Measurements from ENCODE around the gene TOPAZ1. TPM values are rescaled to one million over a fixed set of nuclear protein-coding genes. Genes with fewer than 3 reads are reported as not detected.
A peak's percentile ranks its signal among the peaks of the same experiment; 100 is the strongest.

The TOPAZ1 gene
- total RNA-seq = not detected
- long read RNA-seq = 0 reads

DNA sequence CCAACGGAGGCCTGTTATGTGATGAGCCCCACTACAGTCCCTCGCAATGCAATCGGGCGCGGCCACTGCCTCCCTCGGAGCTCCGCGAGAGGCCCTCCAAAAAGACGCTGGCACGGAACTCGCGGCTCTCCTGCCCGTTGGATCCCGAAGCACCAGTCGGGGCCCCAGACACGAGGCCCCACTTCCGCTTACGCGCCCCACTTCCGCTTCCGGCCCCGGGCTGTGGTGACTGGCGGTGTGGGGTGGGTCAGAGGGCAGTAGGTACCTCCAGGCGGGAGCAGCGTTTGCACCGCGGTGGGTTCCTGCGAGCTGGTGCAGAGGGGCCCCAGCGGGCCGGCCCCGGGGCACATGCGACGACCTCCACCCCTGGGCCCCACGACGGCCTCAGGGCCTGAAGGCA is at the start of gene TOPAZ1:
Gene TOPAZ1, plus strand, starts transcription at position 181 of the 400 bp plus-strand sequence. Its CDS starts 168 bp downstream, at position 349.
- ATAC-seq (no peak), DNase-seq (no peak)

DNA sequence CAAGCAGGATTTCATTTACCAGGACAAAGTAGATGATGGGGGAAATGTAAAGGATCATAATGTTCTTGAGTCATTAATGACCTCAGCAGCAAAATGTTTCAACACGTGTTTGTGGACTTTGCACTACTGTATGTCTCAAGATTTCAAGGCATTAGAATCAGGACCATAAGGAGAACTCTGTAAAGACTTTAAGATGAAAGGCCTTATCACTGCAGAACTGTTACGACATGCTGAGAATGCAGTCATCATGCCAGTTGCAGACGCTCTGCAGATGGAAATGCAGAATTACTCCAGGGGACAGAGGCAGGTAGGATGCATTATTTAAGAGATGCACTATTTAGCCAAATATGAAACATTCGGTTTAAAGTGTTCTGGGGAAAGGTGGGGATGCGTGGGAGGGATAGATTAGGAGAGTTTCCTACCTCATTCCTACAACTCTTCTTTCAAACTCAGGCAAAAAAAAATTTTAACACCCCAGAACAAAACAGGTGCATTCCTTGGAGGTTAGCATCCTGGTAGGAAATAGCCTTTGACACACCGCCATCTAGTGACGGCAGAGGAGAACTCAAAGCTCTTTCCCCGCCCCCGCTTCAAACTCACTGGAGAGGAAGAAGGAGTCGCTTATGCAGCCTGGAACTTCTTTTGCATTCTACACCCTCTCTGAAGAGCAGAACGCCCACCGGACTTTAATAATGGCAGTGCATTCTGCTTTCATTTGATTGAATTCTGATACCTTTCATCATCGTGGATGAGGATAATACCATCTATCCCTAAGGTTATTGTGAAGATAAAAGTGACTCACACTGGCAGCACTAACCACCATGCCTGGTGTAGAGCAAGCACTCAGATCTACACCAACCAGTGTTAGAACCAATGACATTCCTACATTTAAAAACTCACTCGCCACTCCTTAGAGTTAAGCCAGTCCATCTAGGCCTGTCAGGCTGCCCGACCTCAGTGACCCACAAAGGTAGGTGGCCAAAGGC is 43.1 kb upstream of the TOPAZ1 start:
- intact Hi-C loops (cut with DNase I, micrococcal nuclease) = loop anchor here in 1 of 2 donors (2.0 kb wide), 1 partner anchor 654 kb away; no protein-coding TSS in a partner anchor
- peak; percentile 90 for ATAC-seq

More for the DNA sequence above, at the start of gene TOPAZ1:
- intact Hi-C loops (cut with DNase I, micrococcal nuclease) = no loop called here

DNA sequence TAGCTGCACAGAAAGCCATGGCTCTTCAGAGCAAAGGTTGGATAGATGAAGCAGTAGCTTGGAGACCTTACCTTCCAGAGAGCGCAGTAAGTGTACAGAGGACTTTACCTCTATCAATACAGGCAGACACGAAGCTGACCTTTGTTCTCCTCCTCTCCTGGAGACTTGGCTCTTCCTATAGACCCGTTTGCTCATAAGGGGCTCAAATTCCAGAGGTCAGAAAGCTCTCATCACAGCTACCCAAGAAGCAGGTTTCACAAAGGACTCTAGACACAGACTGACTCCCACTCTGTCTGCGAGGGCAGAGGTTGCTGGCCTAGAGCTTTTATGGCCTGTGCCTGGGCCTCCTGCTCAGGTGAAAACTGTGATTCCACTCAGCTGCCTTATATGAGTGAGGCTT is 35.4 kb upstream of the TOPAZ1 start:
- DNase-seq (no peak), ATAC-seq (no peak)
- intact Hi-C loops (cut with DNase I, micrococcal nuclease) = no loop called here

More for the DNA sequence above, 43.1 kb upstream of the TOPAZ1 start:
- peak; percentile 41 to 65 for DNase-seq

DNA sequence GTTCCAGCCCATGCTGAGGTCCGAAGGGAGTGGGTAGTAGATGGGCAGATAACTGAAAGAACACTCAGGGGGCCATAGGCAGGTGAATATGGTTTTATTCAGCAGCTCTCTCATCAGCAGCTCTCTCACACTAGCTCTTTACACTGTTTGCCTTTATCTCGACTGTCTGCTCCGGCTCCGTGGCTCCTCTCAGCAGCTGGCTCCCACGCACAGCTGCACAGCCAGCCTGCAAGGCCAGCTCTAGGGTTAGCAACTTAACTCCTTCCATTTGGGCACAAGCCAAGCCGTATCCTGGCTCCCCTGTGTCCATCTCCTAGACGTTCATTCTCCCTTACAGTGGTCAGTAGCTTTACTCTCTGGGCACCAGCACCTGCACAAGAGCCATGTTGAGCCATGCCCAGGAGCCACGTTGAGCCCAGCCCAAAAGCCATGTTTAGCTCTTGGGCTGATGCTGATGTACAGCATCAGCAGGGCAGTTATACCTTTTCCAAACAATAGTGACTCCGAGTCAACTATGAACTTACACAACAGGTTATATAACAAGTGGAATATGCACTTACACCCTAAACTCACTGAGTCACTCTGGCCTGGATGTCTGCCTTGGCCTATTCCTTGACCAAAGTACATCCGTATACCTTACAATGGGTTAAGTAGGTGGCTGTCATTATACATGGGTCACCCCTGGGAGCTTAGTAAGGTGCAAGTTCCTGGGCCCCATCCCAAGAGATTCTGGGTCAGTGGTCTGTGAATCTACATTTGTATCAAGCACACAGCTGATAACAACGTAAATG is 34.6 kb upstream of the TOPAZ1 start:
- intact Hi-C loops (cut with DNase I, micrococcal nuclease) = no loop called here
- DNase-seq (no peak), ATAC-seq (no peak)

DNA sequence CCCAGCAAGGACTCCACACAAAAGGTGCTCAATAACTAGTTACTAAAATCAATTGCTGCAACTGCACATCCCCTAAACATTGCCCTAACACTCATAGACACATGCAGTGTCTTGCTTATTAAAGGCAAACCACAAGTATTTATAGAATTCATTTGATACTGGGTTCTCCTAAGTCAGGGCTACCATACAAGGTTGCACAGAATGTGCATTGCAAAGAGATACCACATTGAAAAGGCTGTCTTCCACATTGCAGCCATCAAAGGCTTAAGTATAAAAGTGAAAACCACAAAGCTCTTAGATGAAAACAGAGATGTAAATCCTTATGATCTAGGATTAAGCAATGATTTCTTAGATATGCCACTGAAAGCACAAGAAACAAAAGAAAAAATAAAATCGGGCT is 33.6 kb upstream of the TOPAZ1 start:
- ATAC-seq = no peak
- no peak for DNase-seq
- intact Hi-C loops (cut with DNase I, micrococcal nuclease) = no loop called here

DNA sequence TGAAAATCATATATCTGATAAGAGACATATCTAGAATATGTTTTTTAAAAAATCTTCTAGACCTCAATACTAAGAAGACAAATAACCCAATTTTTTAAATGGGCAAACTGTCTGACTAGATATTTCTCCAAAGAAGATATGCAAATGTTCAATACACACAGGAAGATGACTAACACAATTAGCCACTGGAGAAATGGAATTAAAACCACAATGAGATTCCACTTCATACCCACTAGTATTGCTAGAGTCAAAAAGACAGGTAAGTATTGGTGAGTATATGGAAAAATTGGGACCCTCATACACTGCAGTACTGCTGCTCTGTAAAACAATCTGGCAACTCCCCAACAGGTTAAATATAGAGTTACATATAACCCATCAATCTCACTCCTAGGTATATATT is 33.1 kb upstream of the TOPAZ1 start:
- intact Hi-C loops (cut with DNase I, micrococcal nuclease) = no loop called here
- DNase-seq (no peak), ATAC-seq (no peak)

DNA sequence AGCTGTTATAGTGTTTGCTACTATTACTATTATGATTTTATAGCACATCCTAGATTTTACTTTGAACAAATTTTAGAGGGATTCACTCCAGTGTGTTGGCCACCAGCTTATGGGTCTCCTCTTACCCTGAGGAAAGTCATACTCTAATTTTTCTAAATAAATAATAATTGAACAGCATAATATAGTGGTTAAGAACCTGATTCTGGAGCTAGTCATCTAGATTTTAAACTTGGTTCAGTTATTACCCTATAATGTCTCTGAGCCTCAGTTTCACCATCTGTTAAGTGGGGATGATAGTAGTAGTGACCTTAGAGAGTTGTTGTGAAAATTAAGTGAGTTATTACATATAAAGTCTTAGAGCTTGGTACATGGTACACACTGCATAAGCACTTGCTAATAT is 30.7 kb upstream of the TOPAZ1 start:
- ATAC-seq (no peak), DNase-seq (no peak)
- intact Hi-C loops (cut with DNase I, micrococcal nuclease) = no loop called here

DNA sequence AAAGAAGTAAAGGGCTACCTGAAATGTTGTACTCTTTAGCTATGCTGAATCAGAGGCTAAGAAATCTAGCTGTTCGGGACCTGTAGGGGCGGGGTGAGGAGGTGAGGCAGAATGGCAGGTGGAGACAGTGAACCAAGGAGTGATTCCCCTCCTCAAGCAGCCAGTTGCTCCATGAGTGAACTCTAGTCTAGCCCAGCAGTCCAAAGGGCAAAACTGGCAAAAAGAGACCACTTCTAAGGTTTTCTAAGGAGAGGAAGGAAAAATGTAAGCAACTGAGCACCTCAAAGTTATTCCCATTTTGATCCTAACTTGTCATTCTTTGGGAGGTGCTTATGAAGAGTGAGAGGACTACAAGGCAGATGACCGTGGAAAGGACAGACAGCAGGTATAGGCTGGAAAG is 19.3 kb upstream of the TOPAZ1 start:
- intact Hi-C loops (cut with DNase I, micrococcal nuclease) = no loop called here
- ATAC-seq (no peak), DNase-seq (no peak)

DNA sequence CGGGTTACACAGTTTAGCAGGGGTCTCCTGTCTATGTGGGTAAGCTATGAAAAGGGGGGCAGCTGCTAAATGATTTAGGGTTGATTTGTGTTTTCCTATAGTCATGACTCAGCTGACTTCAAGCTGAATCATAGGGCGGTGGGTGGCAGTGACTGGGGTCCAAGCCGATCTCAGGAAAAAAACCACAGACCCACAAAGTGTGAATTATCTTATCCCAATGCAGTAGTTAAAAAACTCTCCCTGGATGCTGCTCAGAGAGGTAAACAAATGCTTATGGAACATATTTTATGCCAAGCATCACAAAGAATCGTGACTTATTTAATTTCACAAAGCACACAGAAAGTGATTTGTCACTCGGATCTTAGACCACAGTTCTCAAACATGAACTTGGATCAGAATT is 18.4 kb upstream of the TOPAZ1 start:
- ATAC-seq (no peak), DNase-seq (no peak)
- intact Hi-C loops (cut with DNase I, micrococcal nuclease) = no loop called here

DNA sequence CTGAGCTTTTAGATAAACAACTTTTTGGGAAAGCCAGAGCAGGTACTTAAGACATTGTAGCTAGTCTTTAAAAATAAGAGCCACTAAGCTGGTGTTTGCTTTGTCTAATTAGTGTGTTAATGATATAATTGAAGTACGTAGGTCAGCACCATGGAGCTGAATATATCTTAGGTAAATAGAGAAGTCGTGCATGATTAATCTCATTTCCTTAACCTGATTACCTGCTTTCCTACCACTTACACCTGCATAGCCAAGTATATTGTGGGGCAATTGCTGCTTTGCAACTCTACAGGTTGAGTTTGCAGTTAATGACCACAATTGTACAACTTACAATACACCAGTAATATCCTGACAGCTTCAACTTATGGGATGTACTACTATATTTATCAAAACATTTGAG is 17.6 kb upstream of the TOPAZ1 start:
- no peak for ATAC-seq
- no peak for DNase-seq
- intact Hi-C loops (cut with DNase I, micrococcal nuclease) = no loop called here

DNA sequence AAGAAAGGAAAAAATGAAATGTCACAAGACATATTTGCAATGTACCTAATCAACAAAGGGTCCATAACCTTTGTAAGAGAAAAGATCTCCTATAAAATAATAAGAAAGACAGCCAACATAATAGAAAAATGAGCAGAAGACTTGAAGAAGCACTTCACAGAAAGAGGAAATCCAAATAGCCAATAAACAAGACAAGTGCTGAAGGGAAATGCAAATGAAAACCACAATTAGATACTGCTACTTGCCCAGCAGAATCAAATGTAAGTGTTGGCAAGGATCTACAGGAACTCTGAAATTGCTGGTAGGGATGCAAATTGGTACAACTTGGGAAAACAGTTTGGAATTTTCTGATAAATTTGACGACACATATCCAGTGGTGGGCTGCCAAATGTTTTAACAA is 15.1 kb upstream of the TOPAZ1 start:
- DNase-seq = no peak
- no peak for ATAC-seq
- intact Hi-C loops (cut with DNase I, micrococcal nuclease) = no loop called here

DNA sequence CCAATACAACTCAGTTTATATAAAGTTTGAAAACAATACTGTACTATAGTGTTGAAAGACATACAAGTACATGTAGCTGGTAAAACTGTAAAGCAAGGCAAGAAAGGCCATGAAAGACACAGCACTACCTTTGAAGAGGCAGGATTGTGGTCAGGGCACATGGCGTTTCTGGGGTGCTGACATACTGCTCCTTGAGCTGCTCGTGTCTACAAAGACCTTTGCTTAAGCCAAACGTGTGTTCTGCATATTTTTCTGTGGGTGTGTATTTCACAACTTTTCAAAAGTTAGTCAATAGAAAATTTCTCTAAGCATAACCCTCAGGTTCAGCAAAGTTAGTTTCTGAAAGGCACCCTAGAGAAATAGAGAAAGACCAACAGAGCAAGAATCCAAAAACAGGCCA is 14.1 kb upstream of the TOPAZ1 start:
- DNase-seq = no peak
- no peak for ATAC-seq
- intact Hi-C loops (cut with DNase I, micrococcal nuclease) = no loop called here

DNA sequence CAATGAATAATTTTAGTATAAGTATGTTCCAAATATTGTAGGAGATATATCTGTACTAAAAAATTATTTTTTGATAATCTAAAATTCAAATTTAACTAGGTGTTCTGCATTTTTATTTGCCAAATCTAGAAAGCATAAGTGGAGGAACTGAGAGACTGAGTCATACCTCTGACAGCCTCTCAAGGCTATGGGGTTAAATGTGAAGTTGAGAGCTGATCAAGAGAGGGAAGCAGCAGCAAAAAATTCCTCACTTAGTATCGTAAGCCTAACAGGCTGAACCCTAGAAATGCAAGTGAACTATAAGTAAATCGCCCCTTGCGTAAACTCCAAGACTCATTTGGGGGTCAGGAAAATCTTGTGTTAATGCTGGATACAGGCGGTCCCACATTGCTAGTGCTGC is 12.8 kb upstream of the TOPAZ1 start:
- ATAC-seq = no peak
- intact Hi-C loops (cut with DNase I, micrococcal nuclease) = no loop called here
- no peak for DNase-seq

DNA sequence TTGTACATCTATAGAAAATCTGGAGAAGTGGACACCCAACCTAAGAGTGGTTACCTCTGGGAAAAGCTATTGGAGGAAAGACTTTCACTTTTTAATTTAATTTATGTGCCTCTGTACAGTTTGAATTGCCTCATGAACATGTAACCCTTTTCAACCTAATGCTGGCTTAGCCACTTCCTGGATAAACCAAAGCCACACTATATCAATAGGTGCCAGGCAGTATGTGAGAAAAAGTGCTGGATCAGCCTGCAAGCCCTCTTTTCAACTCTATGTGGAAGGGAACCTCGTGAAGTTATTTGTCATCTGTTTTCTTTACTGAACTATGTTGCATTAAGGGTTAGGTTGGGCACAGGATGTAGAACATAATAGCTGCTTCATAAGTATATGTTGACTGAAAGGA is 9.3 kb upstream of the TOPAZ1 start:
- no peak for DNase-seq
- ATAC-seq = no peak
- intact Hi-C loops (cut with DNase I, micrococcal nuclease) = no loop called here

DNA sequence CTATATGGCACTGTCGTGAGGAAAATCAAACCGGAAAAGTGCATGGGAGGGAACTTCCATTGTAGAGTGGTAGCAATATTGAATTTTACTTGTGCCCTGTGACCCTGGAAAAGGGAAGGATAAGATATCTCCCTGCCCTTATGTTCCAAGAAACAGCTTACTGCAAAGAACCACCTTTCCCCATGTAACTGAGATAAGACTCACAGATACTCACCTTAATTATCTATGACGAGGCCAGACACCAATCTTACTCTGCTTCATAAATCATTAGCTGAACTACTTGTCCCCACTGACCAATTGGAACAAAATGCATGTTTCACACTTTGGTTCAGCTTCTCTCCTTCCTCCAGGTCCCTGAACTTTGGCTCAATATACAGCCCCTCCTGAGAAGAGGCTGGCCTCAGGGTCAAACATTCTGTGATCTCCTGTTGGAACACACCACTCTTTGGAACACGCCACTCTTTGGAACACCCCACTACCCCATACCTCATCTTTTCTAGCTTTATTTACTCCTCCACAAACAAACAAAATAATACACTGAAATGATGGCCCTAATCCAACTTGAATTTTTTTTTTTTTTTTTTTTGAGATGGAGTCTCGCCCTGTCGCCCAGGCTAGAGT is 6.9 kb upstream of the TOPAZ1 start:
- DNase-seq = no peak
- no peak for ATAC-seq
- intact Hi-C loops (cut with DNase I, micrococcal nuclease) = no loop called here

DNA sequence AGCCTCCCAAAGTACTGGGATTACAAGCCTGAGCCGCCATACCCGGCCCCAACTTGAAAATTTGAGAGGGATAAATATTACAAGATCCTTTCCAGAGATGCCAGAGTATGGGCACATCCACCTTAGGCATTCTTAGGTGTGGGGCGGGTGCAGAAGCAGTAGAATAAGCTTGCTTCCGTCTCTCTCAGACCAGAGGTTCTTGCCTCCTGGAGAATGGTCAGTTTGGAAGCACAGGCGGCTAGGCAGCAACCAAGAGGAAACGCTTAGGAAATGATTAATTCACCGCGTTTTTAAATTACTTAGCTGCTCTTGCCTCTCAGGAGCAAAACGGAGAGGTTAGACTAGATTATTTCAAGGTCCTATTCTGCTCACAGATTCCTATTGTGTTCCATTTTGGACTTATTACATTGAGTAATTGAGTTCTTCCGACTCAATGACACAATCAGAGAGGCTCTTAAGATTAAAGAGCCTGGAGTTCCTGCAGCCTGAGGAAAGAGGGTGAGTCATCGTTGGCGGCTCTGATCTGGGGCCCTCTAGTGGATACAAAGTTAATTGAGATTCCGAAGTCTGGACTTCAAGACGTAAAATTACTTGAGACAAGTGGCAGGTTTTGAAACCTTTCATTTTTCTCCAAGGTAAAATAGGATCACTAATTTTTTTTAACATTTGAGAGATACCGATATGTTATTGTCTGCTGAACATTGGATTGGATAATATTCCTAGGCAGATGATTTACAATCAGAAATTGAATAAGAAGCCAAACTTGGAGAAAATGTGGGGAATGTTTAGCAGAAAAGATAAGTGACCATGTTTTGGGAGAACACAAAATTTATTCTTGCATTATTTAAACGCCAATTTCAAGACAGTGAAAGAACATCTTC is 5.8 kb upstream of the TOPAZ1 start:
- ATAC-seq (peak; percentile 96), DNase-seq (peak; percentile 26 to 31)
- intact Hi-C loops (cut with DNase I, micrococcal nuclease) = no loop called here

DNA sequence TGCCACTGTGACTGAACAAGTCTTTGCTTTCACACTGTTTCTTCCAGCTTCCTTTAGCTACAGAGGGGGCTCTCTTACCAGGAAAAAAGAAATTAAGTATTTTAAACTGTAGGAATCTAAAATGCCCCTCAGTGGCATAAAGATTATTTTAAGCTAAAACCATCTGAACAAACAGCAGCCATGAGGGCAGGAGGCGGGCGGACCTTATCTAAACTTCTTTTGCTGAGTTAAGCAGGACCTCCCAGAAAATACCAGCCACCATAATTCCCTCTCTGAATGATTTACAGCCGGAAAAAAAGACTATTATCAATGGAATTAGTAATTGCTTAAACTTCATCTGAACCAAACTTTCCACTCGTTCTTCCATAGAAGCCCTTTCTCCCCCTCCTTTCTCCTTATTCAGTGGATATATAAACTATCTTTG is 5.2 kb upstream of the TOPAZ1 start:
- no peak for ATAC-seq

DNA sequence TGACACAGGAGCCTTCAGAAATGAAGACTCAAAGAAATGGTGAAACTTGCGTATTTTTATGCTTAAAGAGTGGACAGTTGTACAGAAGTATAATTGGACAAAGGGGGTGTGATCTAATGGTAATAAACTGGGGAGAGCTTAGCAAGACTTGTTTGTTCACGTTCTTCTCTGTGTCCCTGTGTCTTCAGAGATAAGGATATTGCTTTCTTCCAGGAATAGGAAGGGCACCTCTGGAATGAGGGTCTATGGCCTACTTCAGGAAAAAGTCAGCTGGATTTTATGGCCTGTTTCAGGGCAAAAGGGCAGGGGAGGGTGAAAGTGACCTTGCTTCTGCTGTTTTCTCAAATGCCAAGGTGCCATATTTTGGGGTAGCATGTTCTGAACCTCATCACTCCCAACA is 4.5 kb upstream of the TOPAZ1 start:
- ATAC-seq (no peak), DNase-seq (no peak)
- intact Hi-C loops (cut with DNase I, micrococcal nuclease) = no loop called here

More for the DNA sequence above, 5.2 kb upstream of the TOPAZ1 start:
- DNase-seq = no peak
- intact Hi-C loops (cut with DNase I, micrococcal nuclease) = no loop called here

All from left colon (tissue), 2 donors.